ENCODE data around the gene ZNF488. TPM values are rescaled to one million over a fixed set of nuclear protein-coding genes. Genes with fewer than 3 reads are reported as not detected.

Gene ZNF488
- polyA plus RNA-seq, 1 of the 3 experiments (the other 2 are of a cell fraction) = 0.59 TPM

DNA sequence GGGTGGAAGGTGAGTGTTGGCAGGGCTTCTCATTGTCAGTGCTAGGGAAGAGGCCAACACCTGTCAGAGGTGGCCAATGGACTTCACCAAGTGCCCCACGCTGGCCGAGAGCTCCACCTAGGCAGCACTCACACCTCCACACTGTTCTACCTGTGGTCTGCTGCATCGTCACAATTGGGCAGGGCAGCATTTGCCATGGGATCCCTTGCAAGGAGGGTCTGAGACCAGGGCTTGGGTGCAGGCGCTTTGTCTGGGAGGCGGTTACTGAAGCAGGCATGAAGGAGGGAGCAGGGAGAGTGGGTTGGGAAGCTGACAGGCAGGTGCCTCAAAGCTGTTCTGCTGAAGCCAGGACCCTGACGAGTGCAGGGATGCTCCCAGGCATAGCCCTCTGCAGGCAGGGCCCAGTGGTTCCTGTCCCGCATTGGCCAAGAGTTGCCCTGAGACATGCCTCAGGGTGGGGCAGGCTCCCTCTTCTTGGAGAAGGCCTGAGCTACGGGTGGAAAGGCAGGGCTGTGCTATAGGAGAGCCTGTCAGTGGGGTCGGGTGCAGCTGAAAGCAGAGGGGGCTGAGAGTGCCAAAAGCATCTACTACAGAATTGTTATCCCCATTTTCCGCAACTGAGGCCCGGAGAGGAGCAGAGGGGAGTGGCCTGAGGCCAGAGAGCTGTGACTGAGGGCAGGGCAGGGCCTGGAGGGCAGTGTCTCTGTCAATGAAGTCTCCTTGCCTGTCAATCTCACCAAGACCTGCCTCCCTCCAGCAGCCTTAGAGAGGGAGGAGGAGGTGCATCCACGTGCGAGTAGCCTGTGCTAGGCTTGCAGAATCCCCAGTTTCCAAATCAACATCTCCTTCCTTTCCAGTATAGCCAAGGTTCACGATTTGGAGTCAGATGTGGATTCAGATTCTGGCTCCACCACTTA is 31.9 kb downstream of the ZNF488 start (continued):
- TF ChIP-seq CTCF (IDR thresholded peaks at IDR 0.05) = no peak
- no peak for TF ChIP-seq ELF1 (IDR thresholded peaks at IDR 0.05)
- no peak for TF ChIP-seq FOXM1 (IDR thresholded peaks at IDR 0.05; ENCODE audit: low read depth)

DNA sequence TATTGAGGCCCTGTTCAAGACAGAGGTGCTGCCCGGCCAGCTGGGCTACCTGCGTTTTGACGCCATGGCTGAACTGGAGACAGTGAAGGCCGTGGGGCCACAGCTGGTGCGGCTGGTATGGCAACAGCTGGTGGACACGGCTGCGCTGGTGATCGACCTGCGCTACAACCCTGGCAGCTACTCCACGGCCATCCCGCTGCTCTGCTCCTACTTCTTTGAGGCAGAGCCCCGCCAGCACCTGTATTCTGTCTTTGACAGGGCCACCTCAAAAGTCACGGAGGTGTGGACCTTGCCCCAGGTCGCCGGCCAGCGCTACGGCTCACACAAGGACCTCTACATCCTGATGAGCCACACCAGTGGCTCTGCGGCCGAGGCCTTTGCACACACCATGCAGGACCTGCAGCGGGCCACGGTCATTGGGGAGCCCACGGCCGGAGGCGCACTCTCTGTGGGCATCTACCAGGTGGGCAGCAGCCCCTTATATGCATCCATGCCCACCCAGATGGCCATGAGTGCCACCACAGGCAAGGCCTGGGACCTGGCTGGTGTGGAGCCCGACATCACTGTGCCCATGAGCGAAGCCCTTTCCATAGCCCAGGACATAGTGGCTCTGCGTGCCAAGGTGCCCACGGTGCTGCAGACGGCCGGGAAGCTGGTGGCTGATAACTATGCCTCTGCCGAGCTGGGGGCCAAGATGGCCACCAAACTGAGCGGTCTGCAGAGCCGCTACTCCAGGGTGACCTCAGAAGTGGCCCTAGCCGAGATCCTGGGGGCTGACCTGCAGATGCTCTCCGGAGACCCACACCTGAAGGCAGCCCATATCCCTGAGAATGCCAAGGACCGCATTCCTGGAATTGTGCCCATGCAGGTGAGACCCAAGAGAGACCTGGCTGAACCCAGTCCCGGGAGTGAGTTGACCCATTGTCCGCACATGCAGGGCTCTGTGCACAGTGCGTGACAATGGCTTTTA is 33.1 kb downstream of the ZNF488 start:
- H3K4me2 ChIP-seq = no peak overlapping the region
- H3K27me3 ChIP-seq (ENCODE audit: insufficient read depth) = peaks cover 17% of the 10 kb centered on the region
- no peak for DNase-seq
- no peaks in the 10 kb centered on the region for H4K20me1 ChIP-seq (ENCODE audit: insufficient read depth)
- H3K79me2 ChIP-seq (ENCODE audit: insufficient read depth) = no peaks in the 10 kb centered on the region
- no peaks in the 10 kb centered on the region for H3K9me2 ChIP-seq
- POLR2A ChIA-PET = no interaction called here
- H2AFZ ChIP-seq (ENCODE audit: low read depth) = no peak overlapping the region
- no peak overlapping the region for H3K9ac ChIP-seq
- no peak overlapping the region for H3K27ac ChIP-seq (ENCODE audit: low read depth in 2 of 2, low read length in 1 of 2)
- peaks cover 0 to 33% of the 10 kb centered on the region in 2 experiments; a peak in 2 of 4 replicates for H3K4me1 ChIP-seq (ENCODE audit: control insufficient read depth in 1 of 2, insufficient read depth in 2 of 2, low read depth in 1 of 2, low read length in 1 of 2)
- H3K36me3 ChIP-seq (replicated peaks in 1 of 2; ENCODE audit: control insufficient read depth in 1 of 2, insufficient read depth in 2 of 2, low read length in 1 of 2) = no peaks in the 10 kb centered on the region
- H3F3A ChIP-seq (replicated peaks; ENCODE audit: insufficient read depth) = no peaks in the 10 kb centered on the region
- no peak for TF ChIP-seq EZH2phosphoT487 (IDR thresholded peaks at IDR 0.05; ENCODE audit: borderline replicate concordance, low read depth)
- TF ChIP-seq RAD21 (IDR thresholded peaks at IDR 0.05; ENCODE audit: low read length) = no peak
- no peaks in the 10 kb centered on the region for H3K9me3 ChIP-seq
- 58% methylated on average over 22 of the region's 39 CpGs for WGBS (ENCODE audit: low lambda C conversion rate)
- CTCF ChIA-PET = interaction anchor here (2.3 to 4.5 kb wide), 2 partner anchors 10 to 11 kb away, joined by 14 to 23 read pairs; no protein-coding TSS in a partner anchor
- H3K4me3 ChIP-seq (ENCODE audit: low read depth in 2 of 2, low read length in 1 of 2) = no peak overlapping the region

DNA sequence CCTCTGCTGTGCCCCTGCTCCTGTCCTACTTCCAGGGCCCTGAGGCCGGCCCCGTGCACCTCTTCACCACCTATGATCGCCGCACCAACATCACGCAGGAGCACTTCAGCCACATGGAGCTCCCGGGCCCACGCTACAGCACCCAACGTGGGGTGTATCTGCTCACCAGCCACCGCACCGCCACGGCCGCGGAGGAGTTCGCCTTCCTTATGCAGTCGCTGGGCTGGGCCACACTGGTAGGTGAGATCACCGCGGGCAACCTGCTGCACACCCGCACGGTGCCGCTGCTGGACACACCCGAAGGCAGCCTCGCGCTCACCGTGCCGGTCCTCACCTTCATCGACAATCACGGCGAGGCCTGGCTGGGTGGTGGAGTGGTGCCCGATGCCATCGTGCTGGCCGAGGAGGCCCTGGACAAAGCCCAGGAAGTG is 34.1 kb downstream of the ZNF488 start:
- H3K79me2 ChIP-seq (ENCODE audit: insufficient read depth) = no peaks in the 10 kb centered on the region
- no peak overlapping the region for H3K27ac ChIP-seq (ENCODE audit: low read depth in 2 of 2, low read length in 1 of 2)
- peaks cover 0 to 33% of the 10 kb centered on the region in 2 experiments; a peak in 2 of 4 replicates for H3K4me1 ChIP-seq (ENCODE audit: control insufficient read depth in 1 of 2, insufficient read depth in 2 of 2, low read depth in 1 of 2, low read length in 1 of 2)
- H3K27me3 ChIP-seq (ENCODE audit: insufficient read depth) = peaks cover 25% of the 10 kb centered on the region
- no peak overlapping the region for H2AFZ ChIP-seq (ENCODE audit: low read depth)
- H3K9me2 ChIP-seq = no peaks in the 10 kb centered on the region
- 88% methylated on average over 21 of the region's 31 CpGs for WGBS (ENCODE audit: low lambda C conversion rate)
- no peak overlapping the region for H3K4me2 ChIP-seq
- H3K4me3 ChIP-seq (ENCODE audit: low read depth in 2 of 2, low read length in 1 of 2) = no peak overlapping the region
- TF ChIP-seq NFIC (IDR thresholded peaks at IDR 0.05; ENCODE audit: borderline replicate concordance) (no peak), TCF12 (IDR thresholded peaks at IDR 0.05) (no peak), IRF3 (IDR thresholded peaks at IDR 0.05; ENCODE audit: low read depth, low read length) (no peak), FOXM1 (IDR thresholded peaks at IDR 0.05; ENCODE audit: low read depth) (no peak)
- TF ChIP-seq, protein P1, sequence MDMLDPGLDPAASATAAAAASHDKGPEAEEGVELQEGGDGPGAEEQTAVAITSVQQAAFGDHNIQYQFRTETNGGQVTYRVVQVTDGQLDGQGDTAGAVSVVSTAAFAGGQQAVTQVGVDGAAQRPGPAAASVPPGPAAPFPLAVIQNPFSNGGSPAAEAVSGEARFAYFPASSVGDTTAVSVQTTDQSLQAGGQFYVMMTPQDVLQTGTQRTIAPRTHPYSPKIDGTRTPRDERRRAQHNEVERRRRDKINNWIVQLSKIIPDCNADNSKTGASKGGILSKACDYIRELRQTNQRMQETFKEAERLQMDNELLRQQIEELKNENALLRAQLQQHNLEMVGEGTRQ (IDR thresholded peaks at IDR 0.05; ENCODE audit: borderline replicate concordance, low read depth, low read length) = no peak
- TF ChIP-seq, protein P2, sequence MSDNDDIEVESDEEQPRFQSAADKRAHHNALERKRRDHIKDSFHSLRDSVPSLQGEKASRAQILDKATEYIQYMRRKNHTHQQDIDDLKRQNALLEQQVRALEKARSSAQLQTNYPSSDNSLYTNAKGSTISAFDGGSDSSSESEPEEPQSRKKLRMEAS (IDR thresholded peaks at IDR 0.05; ENCODE audit: low read depth) = no peak
- no peak overlapping the region for H3K9ac ChIP-seq
- H3F3A ChIP-seq (replicated peaks; ENCODE audit: insufficient read depth) = no peaks in the 10 kb centered on the region
- DNase-seq = no peak
- ChIA-PET CTCF (interaction anchor here (4.5 kb wide), 1 partner anchor 10 kb away, joined by 23 read pairs; no protein-coding TSS in a partner anchor), POLR2A (no interaction called here)
- H3K36me3 ChIP-seq (replicated peaks in 1 of 2; ENCODE audit: control insufficient read depth in 1 of 2, insufficient read depth in 2 of 2, low read length in 1 of 2) = no peaks in the 10 kb centered on the region
- H3K9me3 ChIP-seq = no peaks in the 10 kb centered on the region
- no peaks in the 10 kb centered on the region for H4K20me1 ChIP-seq (ENCODE audit: insufficient read depth)
